Spleen (tissue), 7 donors: ENCODE data around the gene GSTA3.
"Not testable (repeated sequence)": the region's sequence is repeated elsewhere in the genome, so short reads cannot be mapped to it uniquely, and the experiment has no call there.

Experiments used
- CTCF ChIP-seq, 11 experiments: fragments of 200-600 bp in 7 of 11; fragments of 450-650 bp in 4 of 11; sonication (generic) in 4 of 11; IDR thresholded peaks in 8 of 11; conservative IDR thresholded peaks in 3 of 11; 1 replicate in 7 of 11; 2 replicates in 4 of 11; pipeline versions ENCODE4 v1.4.0 to v1.8.0; 2016 to 2021; ENCODE audit warnings: antibody characterized with exemption in 11 of 11, inconsistent platforms in 4 of 11, mild to moderate bottlenecking in 1 of 11
- POLR2A ChIP-seq, 3 donors: fragments of 450-650 bp; IDR thresholded peaks; one replicate each; pipeline ENCODE4 v1.5.1; 2017; ENCODE audit warnings: antibody characterized with exemption in 3 of 3, mild to moderate bottlenecking in 1 of 3
- donor health status: DM: no; HTN: no; CAD: no; lungs with moderate emphysema.
- donor health status: DM: no; HTN: no; CAD: no.
- donor health status: DM: no; HTN: no; CAD: no.

DNA sequence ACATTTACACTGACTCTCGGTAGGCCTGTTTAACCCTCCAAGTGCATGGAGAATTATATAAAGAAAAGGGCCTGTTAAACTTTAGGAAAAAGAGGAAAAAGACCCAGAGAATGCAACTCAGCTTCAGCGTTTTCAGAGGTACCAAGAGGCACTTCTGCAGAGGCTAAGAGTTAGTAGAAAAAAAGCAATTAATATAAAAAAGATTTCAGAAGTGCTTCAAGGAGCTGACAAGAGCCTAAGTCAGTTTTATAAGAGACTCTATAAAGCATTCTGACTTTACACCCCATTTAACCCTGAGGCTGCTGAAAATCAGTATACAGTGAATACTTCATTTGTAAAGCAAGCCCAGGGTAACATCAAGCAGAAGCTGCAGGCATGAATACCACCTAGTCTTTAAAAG is 14.2 kb upstream of the GSTA3 start:
- not testable (repeated sequence) for TF ChIP-seq CTCF (IDR thresholded peaks at IDR 0.05 in 8 of 11, conservative IDR thresholded peaks at IDR 0.05 in 3 of 11); POLR2A (IDR thresholded peaks at IDR 0.05)
